GM19455 (cell line): Measurements from ENCODE around the gene SPANXC.
"Not testable (repeated sequence)": the region's sequence is repeated elsewhere in the genome, so short reads cannot be mapped to it uniquely, and the experiment has no call there.

Experiments
- ATAC-seq: cut with Tn5 transposase; IDR thresholded peaks from one replicate; pipeline ENCODE4 v1.9.1; 2021; ENCODE audit not compliant: unreplicated experiment

SPANXC gene, protein sequence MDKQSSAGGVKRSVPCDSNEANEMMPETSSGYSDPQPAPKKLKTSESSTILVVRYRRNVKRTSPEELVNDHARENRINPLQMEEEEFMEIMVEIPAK

DNA sequence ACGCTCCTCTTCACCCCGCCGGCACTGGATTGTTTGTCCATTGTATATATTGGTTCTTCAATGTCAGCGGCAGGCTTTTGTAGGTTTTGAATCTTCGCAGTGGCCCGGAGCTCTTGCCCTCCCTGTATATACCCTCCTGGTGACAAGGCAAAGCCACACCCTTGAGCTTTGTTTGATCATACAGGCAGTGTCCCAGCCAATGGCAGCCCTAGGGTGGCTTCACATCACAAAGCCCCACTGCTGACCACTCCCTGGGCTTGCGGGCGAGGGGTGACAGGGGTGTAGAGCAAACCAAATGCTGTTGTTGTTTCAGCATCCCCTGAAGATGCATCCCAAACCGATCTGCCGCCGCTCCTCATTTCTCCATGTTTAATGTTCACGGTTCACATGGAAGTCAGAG, at the start of gene SPANXC:
Gene SPANXC, minus strand, starts transcription at position 101 of the 400 bp plus-strand sequence. Its CDS starts 60 bp downstream, at position 41.
- ATAC-seq = not testable (repeated sequence)

DNA sequence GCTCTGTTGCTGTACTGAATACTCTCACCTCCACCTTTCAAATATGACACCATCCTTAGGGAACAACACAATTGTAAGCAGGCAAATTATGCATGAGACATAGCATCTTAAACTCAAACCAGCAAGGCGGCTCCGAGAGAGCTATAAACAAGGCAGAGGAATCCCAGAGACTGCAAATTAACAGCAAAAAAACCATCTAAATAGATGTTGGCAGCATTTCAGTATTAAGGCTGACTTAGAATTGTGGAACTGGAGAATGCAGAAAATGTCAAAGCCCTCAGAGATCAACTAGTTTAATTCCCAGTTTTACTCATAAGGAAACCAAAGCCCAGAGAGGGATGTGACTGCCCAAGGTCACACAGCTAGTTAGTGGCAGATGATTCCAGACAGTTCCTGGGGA, 37.2 kb upstream of the SPANXC start:
- no peak for ATAC-seq

DNA sequence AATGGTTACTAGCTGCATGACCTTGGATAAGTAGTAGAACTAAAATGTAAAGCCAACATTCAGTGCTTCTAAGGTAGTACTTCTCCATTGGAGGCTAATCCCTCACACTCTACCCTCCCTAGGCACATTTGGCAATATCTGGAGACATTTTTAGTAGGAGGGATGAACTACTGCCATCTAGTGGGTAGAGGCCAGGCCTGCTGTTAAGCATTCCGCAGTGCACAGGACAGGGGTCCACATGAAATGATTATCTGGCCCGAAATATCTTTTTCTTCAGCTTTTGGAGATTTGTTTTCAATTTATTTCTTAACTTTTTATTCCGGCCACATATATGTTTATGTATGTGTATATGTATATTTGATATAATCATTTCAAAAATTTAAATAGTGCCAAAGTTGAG, 36.0 kb upstream of the SPANXC start:
- no peak for ATAC-seq

DNA sequence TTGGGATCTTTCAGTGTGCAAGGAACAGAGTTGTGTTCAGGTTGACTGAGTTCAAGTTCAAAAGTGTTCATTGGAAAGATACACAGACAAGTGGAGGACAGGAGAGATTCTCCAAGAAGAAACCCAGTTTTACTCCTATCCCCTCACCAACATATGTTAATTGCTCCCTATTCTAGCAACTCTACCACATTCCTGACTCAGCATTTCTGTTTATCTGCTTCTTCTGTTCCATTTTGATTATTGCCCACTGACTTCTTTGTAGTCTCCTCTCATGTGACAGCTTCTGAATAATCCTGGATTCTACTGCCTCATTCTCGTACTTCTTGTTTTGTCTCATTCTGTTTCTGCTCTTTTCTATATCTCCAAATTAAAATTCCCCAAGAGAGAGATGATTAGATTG, 15.8 kb upstream of the SPANXC start:
- ATAC-seq = no peak

DNA sequence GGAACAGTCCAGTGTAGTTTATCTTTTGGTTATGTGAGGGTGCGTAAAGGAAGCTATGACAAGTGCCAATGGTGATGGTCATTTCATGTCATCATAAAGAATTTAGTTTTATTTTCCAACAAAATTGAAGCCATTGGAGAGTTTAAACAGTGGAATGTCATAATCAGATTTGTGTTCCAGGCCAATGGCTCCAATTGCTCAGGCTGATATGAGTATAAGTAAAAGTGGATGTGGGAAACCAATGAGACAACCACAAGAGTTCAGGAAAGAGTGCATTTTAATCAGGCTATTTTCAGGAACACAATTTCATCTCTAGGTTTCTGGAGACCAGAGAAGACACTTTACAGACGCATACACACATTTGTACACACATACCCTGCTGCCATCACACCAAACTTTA, 20.7 kb downstream of the SPANXC start:
- ATAC-seq = no peak

DNA sequence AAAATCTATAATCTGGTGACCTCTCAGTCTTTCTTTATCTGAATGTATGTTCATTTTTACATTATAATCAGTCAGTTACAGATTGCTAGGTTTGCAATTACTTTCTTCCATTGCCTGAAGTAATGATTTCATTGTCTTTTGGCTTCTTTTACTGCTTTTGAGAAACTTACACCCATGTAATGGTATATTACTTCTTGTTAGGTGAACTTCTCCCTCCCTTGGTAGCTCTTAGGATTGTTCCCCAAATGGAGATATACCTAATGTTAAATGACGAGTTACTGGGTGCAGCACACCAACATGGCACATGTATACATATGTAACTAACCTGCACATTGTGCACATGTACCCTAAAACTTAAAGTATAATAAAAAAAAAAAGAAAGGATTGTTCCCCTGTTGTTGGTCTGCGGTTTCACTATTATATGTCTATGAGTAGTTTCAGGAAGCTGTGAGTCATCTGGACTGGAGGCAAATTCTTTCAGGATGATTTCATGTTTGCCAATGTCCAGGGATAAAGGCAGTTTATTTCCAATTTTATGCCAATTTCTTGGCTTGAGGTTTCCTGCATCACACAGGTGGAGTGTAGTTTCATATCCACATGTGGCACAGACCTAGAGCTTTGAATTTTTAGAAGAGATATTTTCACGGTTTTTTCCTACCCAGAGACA, 21.8 kb downstream of the SPANXC start:
- ATAC-seq = no peak

DNA sequence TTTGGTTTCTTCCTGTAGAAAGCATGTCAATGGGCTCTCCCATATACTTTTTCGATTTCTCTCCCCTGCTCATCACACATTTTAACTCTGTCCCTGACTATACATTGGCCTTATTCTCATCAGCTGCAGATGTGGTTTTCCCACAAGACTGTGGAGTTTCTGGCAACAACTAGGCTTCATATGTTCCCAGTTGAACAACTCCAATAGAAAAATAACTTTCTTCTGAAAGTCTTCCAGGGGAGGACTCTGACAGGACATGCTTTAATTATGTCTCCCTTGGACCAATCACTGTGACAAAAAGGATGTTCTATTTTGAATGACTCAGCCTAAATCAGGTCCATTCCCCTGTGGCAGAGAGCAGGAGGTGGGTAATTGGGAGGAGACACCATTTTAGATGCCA, 28.1 kb downstream of the SPANXC start:
- no peak for ATAC-seq

DNA sequence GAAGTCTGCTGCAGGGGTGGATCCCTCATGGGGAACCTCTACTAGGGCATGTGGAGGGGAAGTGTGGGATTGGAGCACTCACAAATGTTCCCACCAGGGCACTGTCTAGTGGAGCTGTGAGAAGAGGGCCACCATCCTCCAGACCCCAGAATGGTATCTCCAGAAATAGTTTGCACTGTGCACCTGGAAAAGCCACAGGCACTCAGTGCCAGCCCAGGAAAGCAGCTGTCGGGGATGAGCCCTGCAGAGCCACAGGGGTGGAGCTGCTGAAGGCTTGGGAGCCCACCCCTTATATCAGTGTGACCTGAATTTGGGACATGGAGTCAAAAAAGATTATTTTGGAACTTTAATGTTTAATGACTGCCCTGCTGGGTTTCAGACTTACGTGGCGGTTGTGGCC, 40.4 kb downstream of the SPANXC start:
- no peak for ATAC-seq
